B cell (primary cell): ENCODE data around the gene NR5A1.

Experiments used
- EZH2 ChIP-seq: IDR thresholded peaks from 2 replicates; pipeline ENCODE4 v1.6.1; 2012; ENCODE audit warnings: borderline replicate concordance, low read depth, mild to moderate bottlenecking, moderate library complexity, low read length; ENCODE audit not compliant: insufficient read depth, poor library complexity, severe bottlenecking
- TF ChIP-seq, protein P1 (sequence below): fragments of 200-600 bp; IDR thresholded peaks from one replicate; pipeline ENCODE4 v1.8.0; 2022; ENCODE audit warnings: antibody characterized with exemption, mild to moderate bottlenecking

DNA sequence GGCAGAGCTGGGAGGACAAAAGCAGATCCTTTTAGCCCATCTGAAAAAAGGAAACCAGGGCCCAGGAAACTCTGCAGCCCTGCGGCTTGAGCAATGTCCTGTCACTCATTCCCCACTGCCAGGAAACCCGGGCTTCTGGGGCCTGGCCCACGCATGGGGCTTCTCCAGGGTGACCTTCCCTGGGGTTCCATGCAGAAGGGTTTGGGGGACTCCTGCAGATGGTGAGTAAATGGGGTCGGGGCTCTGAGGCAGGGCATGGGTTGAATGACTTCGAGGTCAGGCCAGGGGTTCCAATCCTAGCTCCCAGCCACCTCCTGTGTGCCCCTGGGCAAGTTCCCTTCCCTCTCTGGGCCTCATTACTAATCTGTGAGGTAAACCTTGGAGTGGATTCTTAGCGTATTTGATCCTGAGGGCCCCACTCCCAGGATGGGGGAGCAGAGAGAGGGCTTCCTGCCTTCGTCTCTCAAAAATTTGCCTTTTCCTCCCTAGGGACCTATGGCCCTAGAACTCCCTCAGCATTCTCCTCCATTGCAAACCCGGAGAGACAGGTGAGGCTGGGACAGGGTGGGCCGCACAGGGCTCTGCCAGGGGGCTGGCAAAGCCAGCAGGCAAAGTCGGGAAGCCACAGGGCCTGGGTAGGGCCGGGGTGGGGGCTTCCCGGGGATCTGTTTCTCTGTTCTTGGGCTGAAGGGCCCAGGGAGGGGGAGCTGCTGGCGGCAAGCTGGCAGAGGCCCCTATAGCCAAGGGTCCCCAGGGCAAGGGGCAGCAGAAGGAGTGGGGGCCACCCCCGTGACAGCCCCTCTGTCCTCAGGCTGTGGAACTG lies 31.1 kb downstream of the NR5A1 start:
- no peak for TF ChIP-seq EZH2
- TF ChIP-seq, protein P1, sequence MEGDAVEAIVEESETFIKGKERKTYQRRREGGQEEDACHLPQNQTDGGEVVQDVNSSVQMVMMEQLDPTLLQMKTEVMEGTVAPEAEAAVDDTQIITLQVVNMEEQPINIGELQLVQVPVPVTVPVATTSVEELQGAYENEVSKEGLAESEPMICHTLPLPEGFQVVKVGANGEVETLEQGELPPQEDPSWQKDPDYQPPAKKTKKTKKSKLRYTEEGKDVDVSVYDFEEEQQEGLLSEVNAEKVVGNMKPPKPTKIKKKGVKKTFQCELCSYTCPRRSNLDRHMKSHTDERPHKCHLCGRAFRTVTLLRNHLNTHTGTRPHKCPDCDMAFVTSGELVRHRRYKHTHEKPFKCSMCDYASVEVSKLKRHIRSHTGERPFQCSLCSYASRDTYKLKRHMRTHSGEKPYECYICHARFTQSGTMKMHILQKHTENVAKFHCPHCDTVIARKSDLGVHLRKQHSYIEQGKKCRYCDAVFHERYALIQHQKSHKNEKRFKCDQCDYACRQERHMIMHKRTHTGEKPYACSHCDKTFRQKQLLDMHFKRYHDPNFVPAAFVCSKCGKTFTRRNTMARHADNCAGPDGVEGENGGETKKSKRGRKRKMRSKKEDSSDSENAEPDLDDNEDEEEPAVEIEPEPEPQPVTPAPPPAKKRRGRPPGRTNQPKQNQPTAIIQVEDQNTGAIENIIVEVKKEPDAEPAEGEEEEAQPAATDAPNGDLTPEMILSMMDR: no peak
